HUES48 (cell line): ENCODE data around the gene THAP3.

Source experiments
- H3K27ac ChIP-seq: one replicate; pipeline ENCODE4 v1.7.0; 2013; ENCODE audit warnings: low read depth, low read length, inconsistent platforms
- H3K27me3 ChIP-seq: 2 replicates; pipeline ENCODE4 v1.6.1; 2013; ENCODE audit warnings: mild to moderate bottlenecking, low read length; ENCODE audit not compliant: control insufficient read depth, insufficient read depth
- H3K36me3 ChIP-seq: 2 replicates; pipeline ENCODE4 v1.6.1; 2013; ENCODE audit warnings: low read length; ENCODE audit not compliant: control insufficient read depth, insufficient read depth
- H3K4me1 ChIP-seq: 2 replicates; pipeline ENCODE4 v1.6.1; 2013; ENCODE audit warnings: mild to moderate bottlenecking, low read length; ENCODE audit not compliant: control insufficient read depth, insufficient read depth
- H3K4me3 ChIP-seq: 2 replicates; pipeline ENCODE4 v1.5.1; 2013; ENCODE audit warnings: mild to moderate bottlenecking, low read depth, low read length
- H3K9ac ChIP-seq: 2 replicates; pipeline ENCODE4 v1.6.1; 2013; ENCODE audit warnings: mild to moderate bottlenecking, low read depth, low read length, moderate library complexity
- H3K9me3 ChIP-seq: 2 replicates; pipeline ENCODE4 v1.6.1; 2013; ENCODE audit warnings: low read length; ENCODE audit not compliant: control insufficient read depth, insufficient read depth

THAP3 gene

GRCh38 chr1:6666696-6667095 is 42.0 kb downstream of the THAP3 start:
- Histone ChIP-seq H3K9ac (no peak overlapping the region), H3K27ac (no peak overlapping the region), H3K4me1 (no peaks in the 10 kb centered on the region), H3K36me3 (peaks cover 46% of the 10 kb centered on the region), H3K9me3 (no peaks in the 10 kb centered on the region), H3K4me3 (no peak overlapping the region), H3K27me3 (no peaks in the 10 kb centered on the region)

GRCh38 chr1:6667139-6667538 is 42.5 kb downstream of the THAP3 start:
- Histone ChIP-seq H3K27ac (no peak overlapping the region), H3K9me3 (no peaks in the 10 kb centered on the region), H3K9ac (no peak overlapping the region), H3K36me3 (peaks cover 46% of the 10 kb centered on the region), H3K4me1 (no peaks in the 10 kb centered on the region), H3K27me3 (no peaks in the 10 kb centered on the region), H3K4me3 (no peak overlapping the region)

- H3K27ac ChIP-seq, result no peak overlapping the region
- H3K4me3 ChIP-seq, result no peak overlapping the region
- H3K4me1 ChIP-seq, result no peaks in the 10 kb centered on the region
- peaks cover 53% of the 10 kb centered on the region for H3K36me3 ChIP-seq
- H3K9ac ChIP-seq, result no peak overlapping the region
- H3K9me3 ChIP-seq, result no peaks in the 10 kb centered on the region
- no peaks in the 10 kb centered on the region for H3K27me3 ChIP-seq
These were observed 43.8 kb downstream of the THAP3 start for GRCh38 chr1:6668503-6668902.

- H3K4me3 ChIP-seq, result no peak overlapping the region
- H3K36me3 ChIP-seq, result peaks cover 62% of the 10 kb centered on the region
- no peak overlapping the region for H3K9ac ChIP-seq
- no peaks in the 10 kb centered on the region for H3K9me3 ChIP-seq
- no peaks in the 10 kb centered on the region for H3K27me3 ChIP-seq
- H3K27ac ChIP-seq, result no peak overlapping the region
- no peaks in the 10 kb centered on the region for H3K4me1 ChIP-seq
These were observed 47.9 kb downstream of the THAP3 start for GRCh38 chr1:6672558-6672957.

GRCh38 chr1:6673816-6674398 is 49.2 kb downstream of the THAP3 start:
- H3K36me3 ChIP-seq, result peaks cover 68% of the 10 kb centered on the region
- H3K9me3 ChIP-seq, result no peaks in the 10 kb centered on the region
- H3K9ac ChIP-seq, result no peak overlapping the region
- H3K27ac ChIP-seq, result no peak overlapping the region
- no peak overlapping the region for H3K4me3 ChIP-seq
- H3K4me1 ChIP-seq, result no peaks in the 10 kb centered on the region
- no peaks in the 10 kb centered on the region for H3K27me3 ChIP-seq

- Histone ChIP-seq H3K9me3 (no peaks in the 10 kb centered on the region), H3K4me3 (no peak overlapping the region), H3K9ac (no peak overlapping the region), H3K36me3 (peaks cover 76% of the 10 kb centered on the region), H3K4me1 (no peaks in the 10 kb centered on the region), H3K27ac (no peak overlapping the region), H3K27me3 (no peaks in the 10 kb centered on the region)
These were observed 50.1 kb downstream of the THAP3 start for GRCh38 chr1:6674771-6675170.

GRCh38 chr1:6675941-6676340 is 51.3 kb downstream of the THAP3 start:
- no peak overlapping the region for H3K9ac ChIP-seq
- peaks cover 82% of the 10 kb centered on the region for H3K36me3 ChIP-seq
- no peaks in the 10 kb centered on the region for H3K9me3 ChIP-seq
- no peak overlapping the region for H3K4me3 ChIP-seq
- H3K27me3 ChIP-seq, result no peaks in the 10 kb centered on the region
- no peak overlapping the region for H3K27ac ChIP-seq
- no peaks in the 10 kb centered on the region for H3K4me1 ChIP-seq
